GM15510 (cell line): ENCODE data around the gene CPA4.

ENCODE experiments used
- POLR2A ChIP-seq: IDR thresholded peaks from 3 replicates; pipeline ENCODE4 v1.6.1; 2011; ENCODE audit warnings: borderline replicate concordance; ENCODE audit not compliant: insufficient read length; ENCODE audit errors: extremely low read depth

Gene CPA4

DNA sequence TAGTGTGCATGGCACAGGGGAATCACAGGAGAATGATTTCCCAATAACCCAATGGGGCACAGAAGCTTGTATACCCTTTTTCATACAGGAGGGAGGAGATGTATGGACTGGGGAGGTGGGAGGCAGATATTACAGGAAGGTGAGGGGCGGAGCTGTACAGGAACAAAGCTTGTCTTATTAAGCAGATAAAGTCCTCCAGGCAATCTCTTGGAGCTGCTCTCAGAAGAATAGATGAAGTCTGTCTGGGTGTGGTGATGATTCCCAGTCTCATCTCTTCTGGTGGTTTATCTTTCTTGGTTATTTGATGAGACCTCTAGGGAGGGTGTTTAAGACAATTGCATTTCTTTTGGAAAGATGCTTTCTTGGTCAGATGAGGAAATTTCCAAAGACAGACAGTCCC is 26.6 kb downstream of the CPA4 start:
- no peak for TF ChIP-seq POLR2A

DNA sequence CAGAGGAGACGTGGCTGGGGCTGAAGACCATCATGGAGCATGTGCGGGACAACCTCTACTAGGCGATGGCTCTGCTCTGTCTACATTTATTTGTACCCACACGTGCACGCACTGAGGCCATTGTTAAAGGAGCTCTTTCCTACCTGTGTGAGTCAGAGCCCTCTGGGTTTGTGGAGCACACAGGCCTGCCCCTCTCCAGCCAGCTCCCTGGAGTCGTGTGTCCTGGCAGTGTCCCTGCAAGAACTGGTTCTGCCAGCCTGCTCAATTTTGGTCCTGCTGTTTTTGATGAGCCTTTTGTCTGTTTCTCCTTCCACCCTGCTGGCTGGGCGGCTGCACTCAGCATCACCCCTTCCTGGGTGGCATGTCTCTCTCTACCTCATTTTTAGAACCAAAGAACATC is 29.7 kb downstream of the CPA4 start:
- no peak for TF ChIP-seq POLR2A

DNA sequence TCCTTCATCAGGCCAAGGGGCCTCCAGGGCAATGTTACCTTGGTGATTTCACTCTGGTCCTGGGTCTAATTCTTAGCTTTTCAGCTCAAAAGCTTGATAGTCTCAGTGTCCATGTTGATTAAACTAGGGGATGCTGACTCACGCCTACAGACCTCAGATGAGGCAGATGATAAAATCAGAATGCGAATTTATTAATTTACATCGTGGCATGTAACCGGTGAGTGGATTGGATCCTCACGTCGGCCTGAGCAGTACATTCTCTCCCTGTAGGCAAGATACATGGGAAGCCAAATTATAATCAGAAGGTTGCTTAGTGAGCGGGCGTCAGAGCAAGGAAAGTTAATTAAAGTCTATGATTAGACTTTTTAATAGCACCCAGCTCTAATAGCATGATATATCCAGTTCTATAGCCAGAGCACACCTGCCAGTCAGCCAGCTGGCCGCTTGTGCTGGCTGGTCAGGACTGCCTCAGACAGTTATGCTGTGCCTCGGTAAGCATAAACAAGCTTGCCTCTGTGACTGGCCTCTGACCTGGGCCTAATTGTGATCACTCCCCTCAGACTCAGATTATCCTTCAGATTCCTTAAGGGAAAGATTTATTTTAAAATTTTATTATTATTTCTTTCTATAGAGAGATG is 31.5 kb downstream of the CPA4 start:
- TF ChIP-seq POLR2A: no peak

DNA sequence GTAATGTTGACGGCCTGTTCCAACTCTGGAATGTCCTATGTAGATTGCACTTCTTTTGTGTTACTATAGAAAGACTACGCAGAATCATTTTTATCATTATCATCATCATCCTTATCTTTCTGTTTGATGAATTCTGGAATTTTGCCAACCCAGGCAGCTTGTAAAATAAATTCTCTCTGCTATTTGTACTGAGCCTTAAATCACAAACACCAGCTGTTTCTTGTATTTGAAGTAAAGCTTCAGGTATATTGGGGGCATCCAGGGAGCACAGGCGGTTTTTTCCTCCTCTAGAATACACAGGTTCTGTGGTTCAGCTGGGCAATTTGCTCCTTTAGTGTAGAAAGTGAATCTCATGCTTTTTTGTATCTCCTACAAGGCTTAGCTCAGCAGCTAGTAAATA is 36.7 kb downstream of the CPA4 start:
- TF ChIP-seq POLR2A: no peak

DNA sequence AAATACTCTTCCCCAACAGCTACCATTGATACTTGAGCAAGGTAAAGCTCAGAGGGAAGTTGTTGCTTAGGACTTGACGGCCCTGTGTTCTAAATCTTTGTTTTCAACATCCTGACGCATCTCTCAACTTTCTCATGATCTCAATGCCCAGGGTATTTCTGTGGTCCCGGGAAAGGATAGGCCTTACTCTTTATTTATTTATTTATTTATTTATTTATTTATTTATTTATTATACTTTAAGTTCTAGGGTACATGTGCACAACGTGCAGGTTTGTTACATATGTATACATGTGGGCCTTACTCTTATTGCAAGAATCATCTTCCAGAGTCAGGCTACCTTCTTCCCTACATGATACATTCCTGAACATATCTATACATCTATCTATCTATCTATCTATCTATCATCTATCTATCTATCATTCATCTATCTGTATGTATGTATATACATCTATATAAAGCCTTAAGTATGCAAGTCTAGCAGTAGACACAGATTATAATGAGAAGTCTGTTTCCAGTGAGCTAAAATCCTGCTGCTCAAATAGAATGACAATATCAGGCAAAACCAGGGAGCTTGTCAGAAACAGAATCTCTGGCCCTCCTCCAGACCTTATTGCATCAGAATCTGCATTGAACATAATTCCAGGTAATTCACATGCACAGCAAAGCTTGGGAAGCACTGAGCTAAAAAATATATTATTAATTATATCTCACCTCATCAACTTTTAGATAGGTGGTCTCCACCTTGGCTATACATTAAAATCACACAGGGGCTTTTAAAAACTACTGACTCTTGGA is 39.5 kb downstream of the CPA4 start:
- TF ChIP-seq POLR2A: no peak

DNA sequence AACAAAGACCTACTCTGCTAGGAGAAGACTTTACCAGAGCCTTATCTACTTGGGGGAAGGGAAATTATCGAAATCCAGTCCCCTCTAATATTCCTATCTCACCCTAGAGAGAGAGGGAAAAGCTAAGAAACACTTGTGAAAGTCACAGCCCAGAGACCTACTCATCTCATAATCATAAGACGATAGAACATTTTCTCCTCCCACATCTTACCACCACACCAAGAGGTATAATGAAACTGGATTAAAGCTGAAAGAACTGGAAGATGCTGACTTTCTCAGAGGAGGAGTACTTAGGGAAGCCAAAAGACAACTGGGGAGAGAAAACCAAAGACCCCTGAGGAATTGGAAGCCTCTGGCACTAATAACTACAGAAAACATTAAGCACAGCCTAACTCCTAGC is 40.9 kb downstream of the CPA4 start:
- TF ChIP-seq POLR2A: no peak

DNA sequence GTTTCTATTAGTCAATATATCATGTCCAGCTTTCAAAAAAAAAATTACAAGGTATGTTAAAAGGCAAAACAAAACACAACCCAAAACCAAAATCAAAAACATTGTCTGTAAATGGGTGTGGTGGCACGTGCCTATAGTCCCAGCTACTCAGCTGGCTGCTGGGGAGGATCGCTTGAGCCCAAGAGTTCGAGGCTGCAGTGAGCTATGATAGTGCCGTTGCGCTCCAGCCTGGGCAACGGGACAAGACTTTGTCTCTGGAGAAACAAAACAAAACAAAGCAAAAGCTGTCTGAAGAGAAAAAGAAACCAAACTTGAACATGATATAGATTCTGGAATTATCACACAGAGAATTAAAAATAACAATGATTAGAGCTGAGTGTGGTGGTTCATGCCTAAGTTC is 41.3 kb downstream of the CPA4 start:
- no peak for TF ChIP-seq POLR2A

DNA sequence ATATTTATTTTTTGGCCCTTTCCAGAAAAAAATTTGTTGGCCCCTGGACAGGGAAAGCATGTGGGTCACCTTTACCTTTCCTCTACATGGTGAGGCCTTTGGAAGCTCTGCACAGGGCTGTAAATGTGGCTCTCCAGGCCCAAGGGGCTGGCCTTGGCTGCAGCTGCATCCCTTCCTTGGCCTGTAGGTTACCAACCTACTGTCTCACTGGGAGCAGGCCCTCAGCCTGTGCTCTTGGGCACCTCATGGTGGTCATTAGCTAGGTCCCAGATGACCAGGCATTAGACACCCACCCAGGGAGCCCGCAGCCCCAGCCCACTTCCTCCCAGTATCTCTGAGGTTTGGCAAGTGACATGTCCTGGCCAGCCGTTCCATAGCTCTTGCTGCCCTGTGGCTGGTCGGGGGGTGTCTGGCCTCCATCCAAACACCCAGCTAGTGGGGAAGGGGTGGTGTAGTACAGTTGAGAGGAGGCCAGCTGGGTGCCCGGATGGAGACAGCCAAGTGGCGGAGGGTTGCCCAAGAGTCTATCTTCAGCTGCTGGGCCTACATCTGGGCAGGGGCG is 44.5 kb downstream of the CPA4 start:
- TF ChIP-seq POLR2A: no peak

DNA sequence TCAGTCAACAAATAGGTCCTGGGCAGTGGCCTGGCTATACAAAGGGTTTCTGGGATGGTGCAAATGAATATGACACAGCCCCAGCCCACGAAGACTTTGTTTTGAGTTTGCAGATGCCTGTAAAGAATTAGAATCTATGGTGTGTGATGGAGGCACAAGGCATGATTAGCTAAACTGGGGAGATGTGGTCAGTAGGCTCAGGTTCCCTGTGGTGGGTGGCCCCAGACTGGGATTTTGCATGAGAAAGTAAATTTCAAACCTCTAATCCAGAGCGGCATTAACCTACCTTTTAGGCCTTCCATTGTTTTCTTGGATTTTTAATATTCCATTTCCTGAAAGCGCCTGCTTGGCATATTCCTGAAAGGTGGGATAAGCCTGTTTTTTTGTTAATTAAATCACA is 45.3 kb downstream of the CPA4 start:
- TF ChIP-seq POLR2A: no peak

DNA sequence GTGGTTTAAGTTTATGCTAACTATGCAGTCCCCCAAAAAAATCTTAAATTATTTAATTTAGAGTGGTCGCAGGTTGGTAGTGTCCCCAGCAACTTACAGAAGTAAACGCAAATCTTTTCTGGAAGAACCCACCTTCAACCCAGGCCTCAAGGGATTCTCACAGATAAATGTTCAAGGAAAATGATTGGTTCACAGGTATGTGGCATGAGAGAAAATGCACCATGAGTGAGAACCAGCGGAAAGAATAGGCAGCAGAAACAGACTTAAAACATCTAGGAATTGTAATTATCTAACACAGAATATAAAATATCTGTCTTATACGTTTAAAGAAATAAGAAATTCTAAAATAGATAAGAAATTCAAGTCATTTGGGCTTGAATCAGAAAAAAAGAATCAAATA is 48.9 kb downstream of the CPA4 start:
- no peak for TF ChIP-seq POLR2A

DNA sequence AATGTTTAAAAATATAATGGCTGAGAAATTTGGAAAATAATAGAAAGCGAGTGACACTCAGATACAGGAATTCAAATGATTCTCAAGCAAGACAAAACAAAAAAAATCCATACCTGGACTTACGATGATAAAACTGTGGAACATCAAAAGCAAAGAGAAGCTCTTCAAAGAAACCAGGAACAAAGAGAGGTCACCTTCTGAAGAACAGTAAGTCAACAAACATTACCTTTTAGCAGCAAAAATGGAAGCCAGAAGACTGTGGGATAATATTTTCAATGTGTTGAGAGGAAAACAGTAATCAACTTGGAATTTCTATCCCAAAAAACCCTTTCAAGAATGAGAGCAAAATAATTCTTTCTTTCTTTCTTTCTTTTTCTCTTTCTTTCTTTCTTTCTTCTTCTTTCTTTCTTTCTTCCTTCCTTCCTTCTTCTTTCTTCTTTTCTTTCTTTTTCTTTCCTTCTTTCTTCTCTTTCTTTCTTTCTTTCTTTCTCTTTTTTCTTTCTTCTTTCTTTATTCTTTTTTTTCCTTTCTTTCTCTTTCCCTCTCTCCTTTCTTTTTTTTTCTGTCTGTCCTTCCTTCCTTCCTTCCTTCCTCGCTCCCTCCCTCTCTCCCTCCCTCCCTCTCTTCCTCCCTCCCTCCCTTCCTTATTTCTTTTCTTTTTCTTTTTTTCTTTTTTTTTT is 49.9 kb downstream of the CPA4 start:
- no peak for TF ChIP-seq POLR2A

DNA sequence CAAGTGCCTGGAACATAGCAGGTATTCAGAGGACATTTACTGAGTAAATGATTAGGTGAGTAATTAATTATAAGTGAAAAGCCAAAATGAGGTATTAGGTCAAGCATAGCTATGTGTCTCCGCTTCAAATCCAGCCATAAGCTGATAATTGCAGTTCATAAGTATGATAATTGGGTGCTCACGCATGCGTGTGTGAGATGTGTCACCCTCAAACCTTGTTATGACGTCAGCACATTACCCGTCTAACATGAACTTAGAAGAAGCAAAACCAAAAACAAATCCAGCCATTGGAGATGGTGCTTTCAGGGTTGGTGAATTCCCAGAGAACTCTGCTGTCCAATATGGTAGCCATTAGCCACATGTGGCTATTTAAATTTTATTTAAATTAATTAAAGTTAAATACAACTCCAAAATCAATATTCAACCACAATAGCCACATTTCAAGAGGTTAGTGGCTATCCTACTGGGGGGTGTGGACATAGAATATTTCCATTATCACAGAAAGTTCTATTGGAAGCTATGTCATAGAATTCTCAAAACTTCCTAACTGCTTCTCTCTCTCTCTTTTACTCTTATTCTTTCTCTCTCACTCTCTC is 51.4 kb downstream of the CPA4 start, which contains the start of gene CPA5:
TSS of gene CPA5 (plus strand) at position 546 of the 596 bp plus-strand sequence. CDS start 1,670 bp downstream, outside the sequence.
- no peak for TF ChIP-seq POLR2A

DNA sequence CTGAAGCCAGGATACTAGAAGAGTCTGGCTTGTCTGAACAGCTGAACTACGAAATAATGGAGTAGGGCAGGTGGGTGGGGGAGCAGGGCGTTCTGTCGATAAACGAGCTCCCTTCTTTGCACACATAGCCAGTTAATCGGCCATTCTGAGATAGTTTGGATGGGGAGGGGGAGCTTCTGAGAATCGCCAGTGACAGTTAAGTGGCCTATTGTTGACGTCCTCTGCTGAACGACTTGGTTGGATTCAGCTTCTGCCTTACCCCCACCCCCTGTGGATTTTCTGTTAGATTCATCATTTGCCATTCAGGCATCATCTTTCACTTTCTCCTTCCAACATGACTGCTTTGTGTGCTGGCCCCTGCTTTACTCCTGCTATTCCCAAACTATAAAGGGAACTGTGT is 52.2 kb downstream of the CPA4 start:
- no peak for TF ChIP-seq POLR2A

DNA sequence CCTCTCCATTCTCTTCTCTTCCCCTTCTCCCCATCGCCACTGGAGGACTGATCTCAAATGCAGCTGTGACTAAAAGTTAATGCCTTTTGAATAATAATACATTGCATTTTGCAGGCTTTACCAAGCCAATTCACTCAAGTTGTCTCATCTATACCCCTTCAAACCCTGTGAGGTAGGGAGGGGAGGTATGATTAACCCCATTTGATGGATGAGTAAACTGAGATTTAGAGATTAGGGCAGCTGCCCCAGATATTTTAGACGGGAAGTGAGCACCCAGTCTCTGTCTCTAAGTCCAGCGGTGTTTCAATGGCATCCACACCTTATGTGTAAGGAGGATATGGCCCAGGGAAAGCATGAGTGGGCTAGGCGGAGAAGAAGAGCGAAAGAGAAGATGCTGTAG is 52.8 kb downstream of the CPA4 start:
- TF ChIP-seq POLR2A: no peak
